Bronchial epithelial cell (primary cell): ENCODE data around the gene PCDH18. TPM values are rescaled to one million over a fixed set of nuclear protein-coding genes. Genes with fewer than 3 reads are reported as not detected.

ENCODE experiments used
- DNase-seq: peaks from one replicate; pipeline ENCODE4 v3.0.0-alpha.2; 2010; ENCODE audit warnings: low read depth
- FAIRE-seq: peaks from 2 replicates; lab custom pipeline; 2011; peaks lifted over from hg19 to GRCh38; lab: Jason Lieb, UNC
- H3K27me3 ChIP-seq: 2 replicates; pipeline ENCODE4 v1.5.1; 2011; ENCODE audit warnings: low read length; ENCODE audit not compliant: control insufficient read depth, insufficient read depth
- H3K36me3 ChIP-seq: 2 replicates; pipeline ENCODE4 v1.5.1; 2011; ENCODE audit warnings: low read length; ENCODE audit not compliant: control insufficient read depth, insufficient read depth
- H3K4me3 ChIP-seq: 2 replicates; pipeline ENCODE4 v1.5.1; 2011; ENCODE audit warnings: mild to moderate bottlenecking, low read depth, low read length, control low read depth
- total RNA-seq: library from RNA; depleted of rRNA; stranded (reverse); fragments of >200 nt; gene quantifications from 2 replicates; pipeline ENCODE4 v1.2.1, GENCODE V29; 2014
- TF ChIP-seq, protein P1 (sequence below): IDR thresholded peaks from 2 replicates; pipeline ENCODE4 v1.5.1; 2011; ENCODE audit warnings: mild to moderate bottlenecking, moderate library complexity, low read length, control low read depth, inconsistent platforms; ENCODE audit not compliant: insufficient read depth, severe bottlenecking

The PCDH18 gene
- total RNA-seq, 1 donor from 2014 or later: 1.6 TPM

DNA sequence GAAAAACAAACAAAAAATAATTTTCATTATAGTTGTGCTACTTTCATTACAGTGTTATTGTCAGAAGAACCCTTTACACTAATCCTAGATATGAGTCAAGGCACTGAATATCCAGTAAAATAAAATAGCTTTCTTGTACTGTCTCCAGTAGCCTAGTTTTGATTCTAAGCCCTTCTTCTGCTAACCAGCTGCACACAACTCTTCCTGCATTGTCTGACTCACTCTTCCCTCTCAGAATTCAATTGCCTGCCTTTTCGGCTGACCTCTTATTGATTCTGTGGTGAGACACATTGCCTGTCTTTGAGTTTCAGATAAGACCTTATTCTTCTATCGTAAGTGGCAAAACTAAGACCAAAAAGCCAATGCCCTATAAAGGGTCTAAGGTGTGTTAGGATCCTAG lies 26.7 kb upstream of the PCDH18 start:
- peak; percentile 16 for DNase-seq

DNA sequence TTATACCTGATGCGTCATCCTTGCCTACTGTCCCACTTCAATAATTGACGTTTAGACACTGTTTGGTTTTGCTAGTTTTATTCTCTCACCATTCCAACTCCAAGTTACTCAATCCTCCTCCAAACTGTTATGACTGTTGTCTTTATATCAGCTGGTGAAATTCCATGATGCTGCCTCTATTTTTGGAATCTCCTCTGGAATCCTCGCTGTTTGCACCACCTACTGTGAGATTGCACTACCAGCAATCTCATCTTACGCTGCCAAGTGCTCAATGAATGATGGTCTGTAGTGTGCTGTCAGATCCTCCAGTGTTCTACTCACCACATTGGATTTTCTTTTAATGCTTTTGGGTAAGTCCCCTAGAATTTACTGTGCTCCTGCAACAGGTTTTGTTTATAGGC lies 13.2 kb upstream of the PCDH18 start:
- TF ChIP-seq, protein P1, sequence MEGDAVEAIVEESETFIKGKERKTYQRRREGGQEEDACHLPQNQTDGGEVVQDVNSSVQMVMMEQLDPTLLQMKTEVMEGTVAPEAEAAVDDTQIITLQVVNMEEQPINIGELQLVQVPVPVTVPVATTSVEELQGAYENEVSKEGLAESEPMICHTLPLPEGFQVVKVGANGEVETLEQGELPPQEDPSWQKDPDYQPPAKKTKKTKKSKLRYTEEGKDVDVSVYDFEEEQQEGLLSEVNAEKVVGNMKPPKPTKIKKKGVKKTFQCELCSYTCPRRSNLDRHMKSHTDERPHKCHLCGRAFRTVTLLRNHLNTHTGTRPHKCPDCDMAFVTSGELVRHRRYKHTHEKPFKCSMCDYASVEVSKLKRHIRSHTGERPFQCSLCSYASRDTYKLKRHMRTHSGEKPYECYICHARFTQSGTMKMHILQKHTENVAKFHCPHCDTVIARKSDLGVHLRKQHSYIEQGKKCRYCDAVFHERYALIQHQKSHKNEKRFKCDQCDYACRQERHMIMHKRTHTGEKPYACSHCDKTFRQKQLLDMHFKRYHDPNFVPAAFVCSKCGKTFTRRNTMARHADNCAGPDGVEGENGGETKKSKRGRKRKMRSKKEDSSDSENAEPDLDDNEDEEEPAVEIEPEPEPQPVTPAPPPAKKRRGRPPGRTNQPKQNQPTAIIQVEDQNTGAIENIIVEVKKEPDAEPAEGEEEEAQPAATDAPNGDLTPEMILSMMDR: no peak
- no peak for DNase-seq
- no peak overlapping the region for H3K4me3 ChIP-seq

More for the DNA sequence above, 26.7 kb upstream of the PCDH18 start:
- Histone ChIP-seq H3K36me3 (no peaks in the 10 kb centered on the region), H3K27me3 (no peaks in the 10 kb centered on the region), H3K4me3 (no peak overlapping the region)
- FAIRE-seq: no peak
- TF ChIP-seq, protein P1: no peak

DNA sequence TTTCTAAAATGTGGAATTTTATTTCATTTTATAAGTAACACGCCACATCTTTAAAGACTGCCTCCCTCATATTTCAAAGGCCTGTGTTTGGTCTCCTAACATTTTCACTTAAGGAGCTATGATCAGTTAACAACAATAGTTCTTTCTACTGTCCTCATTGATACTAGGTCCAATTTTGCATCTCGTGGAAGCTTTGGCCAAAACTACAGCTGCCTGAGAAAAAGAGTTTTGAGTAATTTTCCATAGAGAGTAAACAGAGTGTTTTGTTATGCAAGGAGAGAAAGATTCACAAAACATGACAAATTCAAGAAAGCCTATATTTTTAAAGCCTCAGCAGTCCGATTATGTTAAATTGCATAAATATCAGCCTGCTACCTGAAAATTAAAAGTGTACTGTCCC lies 11.4 kb upstream of the PCDH18 start:
- DNase-seq: no peak
- Histone ChIP-seq H3K27me3 (no peaks in the 10 kb centered on the region), H3K4me3 (no peak overlapping the region), H3K36me3 (no peaks in the 10 kb centered on the region)
- no peak for FAIRE-seq
- TF ChIP-seq, protein P1: no peak

More for the DNA sequence above, 13.2 kb upstream of the PCDH18 start:
- Histone ChIP-seq H3K27me3 (no peaks in the 10 kb centered on the region), H3K36me3 (no peaks in the 10 kb centered on the region)
- no peak for FAIRE-seq

DNA sequence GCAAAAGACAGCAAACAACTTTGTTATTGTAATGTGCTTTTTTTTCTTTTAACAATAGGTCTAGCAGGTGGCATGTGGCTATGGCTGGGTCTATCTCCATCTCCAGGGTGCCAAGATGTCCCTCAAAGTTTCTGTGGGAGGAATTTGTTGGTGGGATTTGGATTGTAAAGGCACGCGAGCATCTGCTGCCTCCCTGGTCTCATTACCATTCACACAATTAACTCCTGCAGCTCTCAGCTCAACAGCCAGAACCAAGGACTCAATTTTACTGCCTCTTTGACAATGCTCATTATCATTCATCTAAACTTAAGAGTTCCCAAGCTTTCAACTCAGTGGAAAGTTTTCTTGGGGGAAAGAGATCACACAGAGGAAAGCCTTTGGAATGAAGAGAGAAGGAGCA lies 10.9 kb upstream of the PCDH18 start:
- no peak for FAIRE-seq
- Histone ChIP-seq H3K36me3 (no peaks in the 10 kb centered on the region), H3K27me3 (no peaks in the 10 kb centered on the region), H3K4me3 (no peak overlapping the region)
- TF ChIP-seq, protein P1: no peak
- DNase-seq: no peak

DNA sequence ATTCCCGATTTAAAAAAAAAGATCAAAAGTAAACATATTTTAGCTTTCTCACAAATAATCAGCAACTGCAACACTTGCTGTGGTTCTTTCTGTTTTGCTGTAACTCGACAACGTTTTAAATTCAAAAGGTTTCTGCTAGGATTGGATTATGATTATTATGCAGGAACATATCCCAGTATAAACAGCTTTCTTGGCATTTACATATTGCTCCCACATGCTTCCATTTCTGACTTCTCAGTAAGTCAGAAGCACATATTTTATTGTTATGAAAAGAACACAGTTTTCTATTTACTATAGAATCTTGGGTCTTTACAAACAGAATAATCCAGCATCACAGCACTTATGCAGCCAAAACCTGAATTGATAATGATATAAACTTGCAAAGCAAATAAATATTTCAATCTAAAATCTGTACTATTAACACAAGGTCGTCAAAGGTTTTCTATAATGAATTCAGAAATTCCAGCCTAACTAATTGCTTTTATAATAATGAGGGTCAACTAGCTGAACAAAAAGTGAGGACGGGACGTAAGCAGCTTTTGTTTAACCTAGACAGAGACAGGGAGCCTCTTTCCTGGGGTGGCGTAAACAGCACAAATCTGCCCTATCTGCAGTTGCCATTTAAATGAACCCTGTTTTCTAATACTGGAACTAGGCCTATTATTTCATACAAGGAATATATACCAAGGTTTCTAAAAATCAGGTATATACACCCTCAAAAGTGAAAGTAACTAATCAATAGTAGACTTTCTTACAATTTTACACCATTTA lies 9.8 kb upstream of the PCDH18 start:
- no peaks in the 10 kb centered on the region for H3K36me3 ChIP-seq
- H3K4me3 ChIP-seq: no peak overlapping the region

More for the DNA sequence above, 9.8 kb upstream of the PCDH18 start:
- no peaks in the 10 kb centered on the region for H3K27me3 ChIP-seq
- TF ChIP-seq, protein P1: no peak
- DNase-seq: no peak
- FAIRE-seq: no peak
